Stimulated activated CD4-positive, alpha-beta T cell treated with anti-CD3 and anti-CD28 coated beads, TNF-alpha, amount 100 ng/mL, for 48 hours (primary cell): Measurements from ENCODE around the gene EIF2S3.
"Not testable (repeated sequence)": the region's sequence is repeated elsewhere in the genome, so short reads cannot be mapped to it uniquely, and the experiment has no call there.

ENCODE experiments used
- DNase-seq, 3 donors: peaks; one replicate each; pipeline ENCODE4 v3.0.0-alpha.2; 2020; ENCODE audit warnings: low read depth in 3 of 3

EIF2S3 gene

DNA sequence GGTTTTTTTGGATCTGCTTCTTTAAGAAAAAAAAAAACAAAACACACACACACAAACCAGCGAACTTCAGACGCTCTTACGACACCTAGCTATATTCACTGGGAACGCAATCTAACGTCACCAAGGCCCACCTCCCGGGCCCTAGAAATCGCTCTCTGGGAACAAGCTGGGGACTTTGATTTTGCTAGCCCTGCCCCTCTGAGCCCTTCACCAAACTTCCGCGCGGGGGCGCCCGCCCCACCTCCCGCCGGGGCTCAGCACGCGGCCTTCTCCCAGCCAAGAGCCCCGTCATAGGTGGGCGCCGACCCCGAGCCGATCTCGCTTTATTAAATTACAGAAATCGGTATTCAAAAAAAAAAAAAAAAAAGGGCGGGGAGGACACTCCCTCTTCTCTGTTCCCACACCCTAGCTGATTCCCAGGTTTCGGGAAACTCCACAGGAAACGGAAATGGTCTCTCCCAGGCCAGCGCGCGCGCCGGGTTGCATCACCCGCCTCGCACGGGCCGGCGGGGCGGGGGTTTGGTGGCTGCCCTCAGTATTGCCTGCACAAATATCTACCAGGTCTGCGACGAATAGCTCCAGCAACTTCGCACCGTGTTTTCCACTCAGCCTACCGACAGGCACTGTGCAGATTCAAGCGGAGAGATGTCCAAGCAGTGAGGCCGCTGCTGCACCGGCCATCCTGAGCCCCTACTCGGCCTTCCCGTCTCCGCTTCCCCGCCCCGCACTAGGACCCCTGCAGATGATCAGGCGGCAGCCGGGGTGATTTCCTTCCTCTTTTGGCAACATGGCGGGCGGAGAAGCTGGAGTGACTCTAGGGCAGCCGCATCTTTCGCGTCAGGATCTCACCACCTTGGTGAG lies at the start of gene EIF2S3:
Gene EIF2S3 (plus strand): TSS at position 775 of the 861 bp plus-strand sequence. CDS start 13 bp downstream, at position 788.
- peak; percentile 58 to 78 (median 76) for DNase-seq

DNA sequence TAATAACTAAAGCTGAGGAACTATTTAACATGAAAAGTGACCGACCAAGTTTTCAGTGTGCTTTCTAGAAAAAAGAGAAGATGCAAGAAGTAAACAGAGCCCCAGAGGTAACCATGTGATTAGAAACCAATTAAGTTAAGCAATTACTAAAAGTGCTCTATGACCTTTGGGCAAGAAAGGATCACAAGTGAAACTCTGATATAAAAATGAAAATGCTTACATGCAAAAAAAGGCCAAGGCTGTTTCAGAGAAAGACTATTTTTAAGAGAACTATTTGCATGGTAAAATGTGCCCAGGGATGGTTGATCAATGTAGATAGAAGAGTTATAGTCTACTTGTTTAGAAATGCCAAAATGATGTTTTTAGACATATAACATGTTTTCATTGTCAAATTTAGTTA lies 49.7 kb upstream of the EIF2S3 start:
- no peak for DNase-seq

DNA sequence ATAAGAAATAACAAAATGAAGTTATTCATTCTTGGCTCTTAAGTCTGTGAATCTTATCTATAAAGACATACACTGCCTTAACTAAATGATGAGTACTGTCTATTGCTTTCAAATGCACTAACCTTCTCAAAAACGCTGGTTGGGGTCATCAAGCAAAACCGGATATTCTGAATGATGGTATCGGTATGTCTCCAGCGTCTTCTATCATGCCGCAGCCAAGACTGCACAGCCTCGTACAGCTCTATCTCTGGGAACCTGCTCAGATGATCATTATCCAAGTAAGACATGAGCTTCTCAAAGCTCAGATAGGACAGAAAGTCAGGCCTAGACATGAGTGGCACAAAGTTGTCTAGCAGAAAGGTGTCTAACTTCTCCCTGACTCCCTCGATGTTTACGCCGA lies 48.9 kb upstream of the EIF2S3 start:
- no peak for DNase-seq

DNA sequence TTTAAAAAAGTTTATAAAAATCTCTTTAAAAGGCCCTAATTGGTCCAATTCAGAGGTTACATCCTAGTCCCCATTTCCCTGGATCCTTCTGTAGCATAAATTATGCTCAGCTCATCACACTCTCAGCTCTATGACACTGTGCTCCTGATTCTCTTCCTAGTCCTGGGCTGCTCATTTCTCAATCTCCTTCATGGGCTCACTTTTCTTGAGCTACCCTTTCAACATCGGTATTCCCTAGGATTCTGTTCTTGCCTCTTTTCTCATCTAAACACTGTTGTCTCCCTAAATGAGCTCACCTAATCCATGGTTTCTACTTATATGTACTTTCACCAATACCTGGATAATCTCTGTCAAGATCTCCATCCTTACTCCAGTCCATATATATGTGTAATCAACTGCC lies 42.5 kb upstream of the EIF2S3 start:
- DNase-seq: no peak

DNA sequence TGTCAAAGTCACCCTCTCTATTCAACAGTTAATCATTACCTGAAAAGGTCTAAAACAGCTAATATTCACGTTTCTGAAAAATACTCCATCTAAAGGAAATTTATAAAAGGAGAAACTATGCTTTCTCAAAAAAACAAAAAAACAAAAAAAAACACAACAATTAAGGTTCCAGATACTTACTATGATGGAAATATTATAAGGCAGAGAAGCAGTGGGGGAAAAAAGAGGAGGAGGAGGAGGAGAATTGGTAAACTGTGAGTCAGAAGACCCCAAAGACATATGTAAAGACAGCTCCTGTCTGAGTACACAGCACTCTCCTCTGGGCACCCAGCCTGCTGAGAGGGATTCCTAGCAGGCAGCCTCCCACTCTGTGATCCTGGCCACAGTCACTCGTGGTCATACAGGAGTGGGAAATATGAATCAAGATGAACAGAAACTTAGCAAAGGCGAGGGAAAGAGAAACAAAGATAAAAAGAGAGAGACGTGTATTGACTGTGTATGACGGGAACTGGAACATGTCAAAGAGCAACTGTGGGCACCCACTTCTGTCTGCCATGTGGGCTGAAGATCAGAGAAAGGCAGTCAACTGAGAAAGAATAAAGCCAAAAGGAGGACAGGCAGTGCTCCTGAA lies 40.3 kb upstream of the EIF2S3 start:
- DNase-seq: peak; percentile 4 to 33 (median 19)

DNA sequence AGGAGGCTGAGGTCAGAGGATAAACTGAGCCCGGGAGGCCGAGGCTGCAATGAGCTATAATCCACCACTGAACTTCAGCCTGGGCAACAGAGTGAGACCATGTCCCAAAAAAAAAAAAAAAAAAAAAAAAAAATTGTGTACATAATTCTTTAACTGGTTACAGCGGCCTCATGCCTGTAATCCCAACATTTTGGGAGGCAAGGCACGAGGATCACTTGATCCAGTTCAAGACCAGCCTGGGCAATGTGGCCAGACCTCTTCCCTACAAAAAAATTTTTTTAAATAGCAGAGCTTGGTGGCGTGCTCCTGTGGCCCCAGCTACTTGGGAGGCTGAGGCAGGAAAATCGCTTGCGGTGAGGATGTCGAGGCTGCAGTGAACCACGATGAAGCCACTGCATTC lies 37.1 kb upstream of the EIF2S3 start:
- no peak for DNase-seq

DNA sequence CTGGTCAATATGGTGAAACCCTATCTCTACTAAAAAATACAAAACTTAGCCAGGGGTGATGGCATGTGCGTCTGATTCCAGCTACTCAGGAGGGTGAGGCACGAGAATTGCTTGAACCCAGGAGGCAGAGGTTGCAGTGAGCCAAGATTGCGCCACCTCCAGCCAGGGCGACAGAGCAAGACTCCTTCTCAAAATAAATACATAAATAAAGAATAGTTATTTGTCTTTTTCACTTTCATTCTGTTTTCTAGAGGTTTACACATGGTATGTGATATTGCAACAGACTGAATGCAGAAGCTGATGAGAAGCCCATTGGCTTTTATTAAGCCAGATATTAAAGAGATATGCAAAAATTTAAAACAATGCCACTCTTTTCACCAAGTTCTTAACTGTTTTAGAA lies 35.9 kb upstream of the EIF2S3 start:
- DNase-seq: no peak

DNA sequence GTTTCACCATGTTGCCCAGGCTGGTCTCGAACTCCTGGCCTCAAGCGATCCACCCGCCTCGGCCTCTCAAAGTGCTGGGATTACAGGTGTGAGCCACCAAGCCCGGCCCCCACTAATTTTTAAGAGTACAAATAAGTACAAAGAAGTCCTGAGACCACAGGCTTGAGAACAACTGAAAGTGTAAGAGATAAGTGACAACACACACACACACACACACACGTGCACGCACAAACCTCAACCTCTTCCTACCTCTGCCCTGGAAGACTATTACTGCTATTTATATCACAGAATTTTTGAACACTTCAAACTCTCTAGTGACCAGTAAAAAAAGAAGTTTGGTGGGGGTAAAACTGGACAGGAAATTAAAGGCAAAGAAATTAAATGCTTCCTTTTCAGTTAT lies 35.3 kb upstream of the EIF2S3 start:
- no peak for DNase-seq

DNA sequence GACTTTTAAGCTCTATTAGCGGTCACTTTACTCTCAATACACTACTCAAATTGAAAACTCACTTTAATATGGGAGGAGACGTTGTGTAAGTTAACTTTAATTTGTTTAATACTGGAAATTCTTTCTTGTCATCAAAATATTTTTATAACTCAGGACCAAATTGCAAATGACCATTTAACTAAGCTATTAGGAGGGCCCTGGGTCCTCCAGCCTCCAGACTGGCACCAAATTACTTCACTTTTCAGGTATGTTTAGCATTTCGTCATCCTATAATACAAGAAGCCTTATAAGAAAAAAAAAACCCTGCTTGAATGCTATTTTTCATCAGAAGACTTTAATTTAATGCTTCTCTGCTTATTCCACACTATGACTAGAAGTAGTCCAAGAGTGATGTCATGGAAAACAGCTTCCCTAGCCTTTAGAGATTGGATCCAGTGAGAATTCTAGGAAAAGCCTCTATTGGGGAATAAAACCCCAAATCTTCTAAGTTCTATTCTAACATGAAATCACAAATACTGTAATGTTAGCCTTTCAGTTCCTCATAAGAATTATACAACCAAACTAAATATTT lies 34.4 kb upstream of the EIF2S3 start:
- DNase-seq: no peak

DNA sequence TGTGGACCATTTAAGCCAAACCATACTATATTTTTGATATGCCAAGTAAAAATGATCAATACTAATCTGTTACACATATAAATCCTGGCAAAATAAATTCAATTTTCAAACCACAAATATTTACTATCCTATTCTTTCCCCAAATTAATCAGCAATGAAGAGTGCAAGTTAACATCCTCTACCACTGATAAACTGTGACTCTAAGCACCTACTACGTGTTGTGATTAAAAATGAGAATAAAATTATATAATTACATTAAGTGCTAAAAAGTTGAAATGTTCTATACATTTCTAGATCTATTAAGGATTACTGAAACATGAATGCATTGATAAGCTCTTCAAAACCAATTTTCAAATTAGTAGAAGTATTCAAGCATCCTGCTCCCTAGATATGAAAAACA lies 31.2 kb upstream of the EIF2S3 start:
- DNase-seq: no peak

DNA sequence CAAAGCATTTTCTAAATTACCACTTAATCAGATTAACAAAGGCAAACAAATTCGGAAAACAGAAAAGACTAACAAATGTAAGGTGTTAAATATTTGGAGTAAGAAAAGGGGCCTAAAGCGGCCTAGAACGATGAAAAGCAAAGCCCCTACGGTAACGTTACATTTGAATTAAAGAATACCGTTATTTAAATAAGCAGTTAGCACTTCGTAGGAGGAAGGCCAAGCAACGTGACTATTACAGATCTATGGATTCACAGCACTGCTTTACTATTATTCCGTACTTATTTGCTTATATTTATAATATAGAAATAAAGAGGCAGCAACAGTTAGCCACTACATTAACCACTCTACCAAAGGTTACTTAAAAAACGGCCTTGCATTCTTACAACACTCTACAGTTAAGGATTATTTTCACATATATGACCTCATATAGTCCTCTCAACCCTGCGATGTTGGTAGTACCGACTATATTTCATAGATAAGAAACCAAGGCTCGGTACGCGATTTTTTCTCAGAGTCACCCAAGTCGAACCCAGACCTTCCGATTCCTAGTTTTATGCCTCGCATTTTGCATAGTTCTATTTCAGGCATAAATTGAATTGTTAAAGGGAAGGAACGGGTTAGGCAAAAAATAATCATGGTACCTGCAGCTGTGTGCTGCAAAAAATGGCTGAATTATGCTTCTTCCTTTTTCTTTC lies 30.6 kb upstream of the EIF2S3 start:
- no peak for DNase-seq

DNA sequence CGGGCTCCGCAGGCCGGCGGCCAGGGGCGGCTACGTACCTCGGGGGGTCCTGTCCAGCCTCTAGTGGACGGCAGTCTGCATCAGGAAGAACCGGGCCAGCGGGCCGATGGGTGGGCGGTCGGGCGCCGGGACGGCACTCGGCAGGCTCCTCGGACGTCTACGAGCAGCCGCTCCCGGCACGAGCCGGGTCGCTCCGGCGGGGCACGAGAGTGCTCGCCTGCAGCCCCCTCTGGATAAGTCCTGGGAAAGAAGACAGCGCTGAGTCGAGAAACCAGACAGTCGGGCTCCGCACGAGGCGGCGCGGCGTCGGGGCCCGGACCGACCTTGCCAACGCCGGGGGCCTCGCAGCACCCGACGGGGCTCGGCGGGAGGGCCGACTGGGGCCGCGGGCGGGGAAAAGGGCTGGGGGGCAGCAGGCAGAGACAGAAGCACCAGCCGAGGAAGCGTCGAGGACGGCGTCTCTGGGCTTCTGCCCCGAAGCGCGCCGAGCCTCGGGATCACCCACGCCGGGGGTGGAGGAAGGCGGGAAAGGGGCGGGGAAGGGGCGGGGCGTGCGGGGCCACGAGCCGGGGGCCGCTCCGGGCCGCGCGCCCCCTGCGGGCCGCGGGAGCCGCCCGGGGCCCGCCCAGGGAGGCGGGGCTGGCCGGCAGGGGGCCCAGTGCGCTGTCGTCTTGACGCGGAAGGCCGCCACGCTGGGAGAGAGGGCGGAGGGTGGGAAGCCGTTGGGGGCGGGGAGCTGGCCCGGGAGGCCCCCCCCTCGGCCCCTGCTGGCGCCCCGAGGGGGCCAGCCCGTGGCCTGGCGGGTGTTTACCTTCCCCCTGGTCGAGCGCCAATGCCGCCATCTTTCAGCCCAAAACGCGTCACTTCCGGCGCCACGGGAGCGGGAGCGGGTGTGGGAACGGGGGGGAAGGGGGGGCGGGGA lies 29.7 kb upstream of the EIF2S3 start:
- DNase-seq: peak; percentile 51 to 71 (median 70)

DNA sequence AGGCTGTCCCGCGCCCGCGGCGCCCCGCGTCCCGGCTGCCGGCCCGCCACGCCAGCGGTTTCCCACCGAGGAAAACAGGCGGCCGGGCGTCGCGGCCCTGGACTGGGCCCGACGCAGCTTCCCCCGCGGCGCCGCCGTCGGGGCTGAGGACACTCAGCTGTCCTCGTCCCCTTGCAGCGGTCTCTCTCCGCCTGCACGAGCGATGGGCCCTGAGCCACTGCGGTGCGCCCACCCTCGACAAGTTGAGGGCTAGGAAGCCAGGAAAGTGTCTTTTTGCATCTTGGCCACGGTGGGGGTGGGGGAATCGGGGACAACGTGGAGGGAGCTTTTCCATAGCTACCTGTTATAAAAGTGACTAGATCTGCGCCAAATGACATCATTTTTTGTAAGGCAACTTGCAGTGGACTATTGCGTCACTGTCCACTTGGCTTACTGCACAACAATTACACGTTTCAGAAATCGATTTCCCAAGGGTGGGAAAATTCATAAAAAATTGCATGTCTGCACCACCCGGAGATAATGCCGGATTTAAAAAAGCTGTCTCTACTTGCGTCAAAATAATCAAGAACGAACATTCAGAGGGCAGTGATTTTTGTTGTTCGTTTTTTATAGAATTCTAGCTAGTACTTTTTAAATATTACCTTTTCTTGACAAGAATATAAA lies 28.9 kb upstream of the EIF2S3 start:
- DNase-seq: no peak

DNA sequence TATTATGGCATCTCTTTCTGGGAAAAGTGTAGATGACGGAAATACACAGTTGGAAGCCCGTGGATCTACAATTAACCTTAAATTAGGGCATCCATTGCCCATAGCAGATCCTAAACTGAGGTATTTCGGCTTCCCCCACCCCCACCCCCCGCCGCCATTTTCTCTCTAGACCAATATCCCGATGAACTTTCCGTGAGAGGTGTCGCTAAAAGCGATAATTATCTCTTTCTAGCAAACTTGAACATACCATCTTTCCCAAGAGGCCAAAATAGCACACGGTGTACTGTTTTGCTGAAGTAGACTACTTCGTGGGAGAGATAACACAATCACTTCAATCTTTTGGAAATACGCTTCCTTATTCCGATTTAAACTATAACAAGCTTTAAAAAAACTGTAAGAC lies 28.3 kb upstream of the EIF2S3 start:
- no peak for DNase-seq

DNA sequence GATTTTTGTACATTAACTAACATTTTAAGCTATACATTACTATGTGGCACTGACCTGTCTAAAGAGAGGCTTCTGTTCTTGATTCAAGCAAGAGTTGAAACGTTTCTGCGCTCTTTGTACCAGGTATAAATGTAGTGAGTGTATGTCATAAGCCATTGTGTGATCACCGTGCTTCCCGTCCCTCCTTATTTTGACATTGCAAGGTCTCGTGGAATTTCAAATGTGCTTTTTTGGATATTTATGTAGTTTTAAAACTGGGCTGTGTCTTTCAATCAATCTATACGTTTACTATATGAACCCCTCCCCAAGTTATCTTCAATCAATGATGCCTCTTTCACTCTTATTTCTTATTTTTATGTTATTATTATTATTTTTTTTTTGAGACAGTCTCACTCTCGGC lies 27.7 kb upstream of the EIF2S3 start, which contains the start of gene KLHL15:
Gene KLHL15 (minus strand): TSS at position 101 of the 400 bp plus-strand sequence. CDS start 20,493 bp downstream, outside the sequence.
- no peak for DNase-seq

DNA sequence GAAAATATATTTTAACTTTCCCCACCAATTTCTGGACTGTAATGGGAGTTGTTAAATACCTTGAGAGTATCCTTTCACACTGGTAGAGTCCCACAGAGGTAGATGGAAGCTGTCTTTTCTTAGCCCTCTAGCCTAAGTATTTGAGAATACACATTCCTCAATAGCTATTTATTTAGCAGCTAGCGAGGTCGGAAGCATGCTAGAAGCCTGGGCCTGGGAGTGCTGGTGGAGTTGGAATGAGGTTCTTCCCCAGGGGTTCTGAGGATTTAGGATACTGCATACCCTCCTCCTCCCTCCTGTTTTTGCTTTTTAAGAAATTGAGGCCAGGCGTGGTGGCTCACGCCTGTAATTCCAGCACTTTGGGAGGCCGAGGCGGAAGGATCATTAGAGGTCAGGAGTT lies 26.8 kb upstream of the EIF2S3 start:
- DNase-seq: no peak

DNA sequence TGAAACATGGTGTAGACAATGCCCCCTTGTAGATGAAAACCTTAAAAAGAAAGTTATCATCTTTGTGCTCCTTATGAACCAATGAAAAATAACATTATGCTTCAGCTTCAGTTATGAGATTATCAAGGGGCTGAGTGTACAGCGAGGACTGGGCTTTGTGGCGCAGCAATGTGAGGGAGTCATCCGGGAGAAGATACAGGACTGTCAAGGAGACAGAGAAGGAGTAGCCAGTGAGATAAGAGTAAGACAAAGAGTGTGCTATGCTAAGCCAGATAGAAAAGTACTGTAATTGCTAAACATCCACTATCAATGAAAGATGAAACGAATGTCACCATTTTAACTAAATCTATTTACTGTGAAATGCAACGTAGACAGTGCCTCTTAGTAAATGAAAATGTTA lies 24.2 kb upstream of the EIF2S3 start:
- no peak for DNase-seq

DNA sequence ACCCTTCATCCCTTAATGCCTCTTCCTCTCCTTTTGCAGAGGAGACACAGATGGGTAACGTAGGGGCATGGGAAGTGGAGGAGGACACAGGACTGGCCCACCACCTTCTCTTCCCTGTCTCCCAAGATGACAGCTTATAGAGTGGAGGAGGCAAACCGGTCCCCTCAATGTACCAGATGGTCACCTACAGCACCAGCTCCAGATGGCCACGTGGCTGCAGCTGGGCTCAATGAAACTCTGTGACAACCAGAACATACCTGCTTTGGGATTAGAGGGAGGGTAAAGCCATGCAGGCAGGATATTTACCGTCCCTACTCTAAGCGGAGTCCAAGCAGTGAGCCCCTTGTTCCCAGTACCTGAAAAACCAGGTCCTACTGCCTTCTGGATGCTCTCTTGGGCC lies 20.3 kb upstream of the EIF2S3 start:
- DNase-seq: no peak

DNA sequence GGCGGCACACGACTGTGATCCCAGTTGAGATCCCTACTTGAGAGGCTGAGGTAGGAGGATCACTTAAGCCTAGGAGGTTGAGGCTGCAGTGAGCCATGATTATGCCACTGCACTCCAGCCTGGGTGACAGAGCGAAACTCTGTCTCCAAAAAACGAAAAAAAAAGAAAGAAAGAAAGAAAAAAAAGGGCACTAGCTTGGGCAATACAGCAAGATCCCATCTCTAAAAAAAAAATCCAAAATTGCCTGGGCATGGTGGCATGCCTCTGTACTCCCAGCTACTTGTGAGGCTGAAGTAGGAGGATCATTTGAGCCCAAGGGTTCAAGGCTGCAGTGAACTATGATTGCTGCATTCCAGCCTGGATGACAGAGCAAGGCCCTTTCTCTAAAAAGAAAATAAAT lies 17.0 kb upstream of the EIF2S3 start:
- DNase-seq: no peak

DNA sequence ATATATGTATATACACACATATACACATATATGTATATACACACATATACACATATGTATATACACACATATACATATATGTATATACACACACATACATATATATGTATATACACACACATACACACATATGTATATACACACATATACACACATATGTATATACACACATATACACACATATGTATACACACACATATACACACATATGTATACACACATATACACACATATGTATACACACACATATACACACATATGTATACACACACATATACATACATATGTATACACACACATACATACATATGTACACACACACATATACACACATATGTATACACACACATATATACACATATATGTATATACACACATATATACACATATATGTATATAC lies 8.7 kb upstream of the EIF2S3 start:
- DNase-seq: not testable (repeated sequence)

DNA sequence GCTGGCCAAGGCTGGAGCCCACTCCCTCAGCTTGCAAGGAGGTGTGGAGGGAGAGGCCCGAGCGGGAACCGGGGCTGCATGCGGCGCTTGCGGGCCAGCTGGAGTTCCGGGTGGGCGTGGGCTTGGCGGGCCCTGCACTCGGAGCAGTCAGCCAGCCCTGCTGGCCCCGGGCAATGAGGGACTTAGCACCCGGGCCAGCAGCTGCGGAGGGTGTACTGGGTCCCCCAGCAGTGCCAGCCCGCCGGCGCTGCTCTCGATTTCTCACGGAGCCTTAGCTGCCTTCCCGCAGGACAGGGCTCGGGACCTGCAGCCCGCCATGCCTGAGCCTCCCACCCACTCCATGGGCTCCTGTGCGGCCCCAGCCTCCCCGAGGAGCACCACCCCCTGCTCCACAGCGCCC lies 5.1 kb upstream of the EIF2S3 start:
- not testable (repeated sequence) for DNase-seq
